Osteocyte (in vitro differentiated cells): ENCODE results near the gene ATP9A. TPM values are rescaled to one million over a fixed set of nuclear protein-coding genes. Genes with fewer than 3 reads are reported as not detected.
A peak's percentile ranks its signal among the peaks of the same experiment; 100 is the strongest.

ENCODE experiments used
- DNase-seq: peaks from one replicate; pipeline ENCODE4 v3.0.0; 2021; ENCODE audit warnings: mixed read lengths; ENCODE audit not compliant: unreplicated experiment; ENCODE audit errors: extremely low spot score
- H3K27ac Mint-ChIP-seq: one replicate; pipeline ENCODE4 v1.8.0; 2021; ENCODE audit warnings: mild to moderate bottlenecking, mixed read lengths; ENCODE audit not compliant: unreplicated experiment
- H3K27me3 Mint-ChIP-seq: one replicate; pipeline ENCODE4 v1.8.0; 2021; ENCODE audit warnings: mixed read lengths; ENCODE audit not compliant: unreplicated experiment
- H3K36me3 Mint-ChIP-seq: one replicate; pipeline ENCODE4 v1.8.0; 2021; ENCODE audit warnings: mixed read lengths; ENCODE audit not compliant: unreplicated experiment
- H3K4me1 Mint-ChIP-seq: one replicate; pipeline ENCODE4 v1.8.0; 2021; ENCODE audit warnings: mixed read lengths; ENCODE audit not compliant: unreplicated experiment
- H3K4me3 Mint-ChIP-seq: one replicate; pipeline ENCODE4 v1.8.0; 2021; ENCODE audit warnings: mild to moderate bottlenecking, moderate library complexity, mixed read lengths; ENCODE audit not compliant: unreplicated experiment
- H3K9me3 Mint-ChIP-seq: one replicate; pipeline ENCODE4 v1.8.0; 2021; ENCODE audit warnings: mixed read lengths; ENCODE audit not compliant: unreplicated experiment
- CTCF ChIP-seq: fragments of 200-600 bp; sonication (generic); IDR thresholded peaks from 2 replicates; pipeline ENCODE4 v1.5.0; 2021; ENCODE audit warnings: antibody characterized with exemption, mild to moderate bottlenecking, moderate library complexity
- total RNA-seq: library from RNA; stranded (reverse); gene quantifications from 2 replicates; pipeline ENCODE4 v1.2.1, GENCODE V29; 2021

ATP9A gene
- total RNA-seq, 1 donor from 2014 or later = 58.4 TPM

- DNase-seq = no peak
- H3K27me3 Mint-ChIP-seq = peaks cover 20% of the 10 kb centered on the region
- no peak within 1 kb of the TSS for H3K27ac Mint-ChIP-seq
- no peaks in the 10 kb centered on the region for H3K36me3 Mint-ChIP-seq
- TF ChIP-seq CTCF = no peak
- H3K9me3 Mint-ChIP-seq = no peaks in the 10 kb centered on the region
- H3K4me3 Mint-ChIP-seq = peak within 1 kb of the TSS; percentile 81
- peaks cover 30% of the 10 kb centered on the region for H3K4me1 Mint-ChIP-seq
These were observed 34.1 kb upstream of the ATP9A start, which contains the start of gene SALL4 for GRCh38 chr20:51802170-51802751. SALL4 (minus strand) TSS chr20:51802521; CDS start chr20:51802408, 113 bp downstream.

DNA sequence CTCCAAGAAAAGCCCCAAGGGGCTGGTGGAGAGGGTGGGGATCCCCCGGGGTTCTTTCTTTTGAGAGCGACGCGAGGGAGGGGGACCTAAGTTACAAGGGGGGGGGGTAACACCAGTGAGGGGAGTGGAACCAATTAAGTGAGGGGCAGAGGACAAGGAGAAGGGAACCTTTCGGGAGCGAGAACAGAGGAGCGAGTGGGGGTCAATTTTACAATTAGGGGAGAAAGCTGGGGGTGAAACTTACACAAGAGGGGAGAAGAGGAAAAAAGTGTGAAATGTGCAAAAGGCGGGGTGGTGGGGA is 33.6 kb upstream of the ATP9A start:
- no peak overlapping the region for H3K27ac Mint-ChIP-seq
- H3K4me1 Mint-ChIP-seq = peaks cover 32% of the 10 kb centered on the region
- H3K9me3 Mint-ChIP-seq = no peaks in the 10 kb centered on the region

GRCh38 chr20:51801122-51801822 is 33.1 kb upstream of the ATP9A start:
- Mint-ChIP-seq H3K9me3 (no peaks in the 10 kb centered on the region), H3K4me1 (peaks cover 32% of the 10 kb centered on the region), H3K36me3 (no peaks in the 10 kb centered on the region), H3K4me3 (peak overlapping the region; percentile 81), H3K27ac (peak overlapping the region; percentile 47), H3K27me3 (peaks cover 20% of the 10 kb centered on the region)
- TF ChIP-seq CTCF = peak; percentile 30
- no peak for DNase-seq

More for the DNA sequence above, 33.6 kb upstream of the ATP9A start:
- no peaks in the 10 kb centered on the region for H3K36me3 Mint-ChIP-seq
- no peak for DNase-seq
- H3K4me3 Mint-ChIP-seq = peak overlapping the region; percentile 81
- H3K27me3 Mint-ChIP-seq = peaks cover 20% of the 10 kb centered on the region
- TF ChIP-seq CTCF = no peak

GRCh38 chr20:51800872-51801121 is 32.6 kb upstream of the ATP9A start:
- Mint-ChIP-seq H3K36me3 (no peaks in the 10 kb centered on the region), H3K9me3 (no peaks in the 10 kb centered on the region), H3K27ac (peak overlapping the region; percentile 47), H3K27me3 (peaks cover 18% of the 10 kb centered on the region), H3K4me1 (peaks cover 32% of the 10 kb centered on the region), H3K4me3 (peak overlapping the region; percentile 81)
- DNase-seq = no peak
- TF ChIP-seq CTCF = no peak

DNA sequence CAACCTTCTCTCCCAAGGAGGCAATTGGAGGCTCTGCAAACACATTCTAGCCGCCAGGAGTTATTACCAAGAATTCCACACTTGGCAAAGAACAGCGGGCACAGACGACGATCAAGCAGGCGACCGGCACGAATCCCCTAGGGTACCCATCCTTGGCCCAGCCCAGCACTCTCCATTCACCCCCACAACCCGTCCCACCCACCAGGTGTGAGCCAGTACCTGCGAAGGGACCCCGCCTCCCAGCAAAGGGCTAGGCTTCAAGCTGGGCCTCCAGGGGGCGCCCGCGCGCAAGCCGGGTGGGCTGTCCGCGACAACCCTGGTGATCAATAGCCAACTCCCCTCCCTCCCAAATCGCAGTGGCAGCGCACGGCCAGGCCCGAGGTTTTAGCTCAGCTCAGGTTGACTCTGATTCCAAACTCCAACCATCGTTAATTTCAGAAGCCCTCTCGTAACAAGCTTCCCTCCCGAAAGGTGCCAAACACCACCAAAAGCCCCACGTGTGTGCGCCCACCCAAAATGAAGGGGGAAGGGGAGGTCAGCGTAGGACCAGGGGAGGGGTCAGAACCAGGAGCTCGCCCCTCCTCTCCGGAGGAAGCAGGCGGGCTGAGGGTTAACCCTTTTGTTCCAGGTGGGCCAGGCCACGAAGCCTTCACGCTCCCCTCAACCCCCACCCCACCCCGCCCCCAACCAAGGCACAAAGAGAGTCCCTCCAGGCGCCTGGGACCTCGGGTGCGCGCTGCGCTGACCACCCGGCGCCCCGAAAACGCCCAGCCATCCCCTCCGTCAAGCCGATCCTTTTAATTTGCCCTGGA is 32.1 kb upstream of the ATP9A start:
- TF ChIP-seq CTCF = peak; percentile 97
- Mint-ChIP-seq H3K36me3 (no peaks in the 10 kb centered on the region), H3K4me3 (peak overlapping the region; percentile 81), H3K27me3 (peaks cover 18% of the 10 kb centered on the region), H3K27ac (peak overlapping the region; percentile 53), H3K9me3 (no peaks in the 10 kb centered on the region), H3K4me1 (peaks cover 32% of the 10 kb centered on the region)
- DNase-seq = peak; percentile 94
